T1000 (cell line): Measurements from ENCODE around the gene GINS3.

Source experiments
- DNase-seq: peaks from one replicate; lab custom pipeline; 2025; ENCODE audit warnings: mixed read lengths; lab: John Stamatoyannopoulos, UW

GINS3 gene

GRCh38 chr16:58392215-58393137 lies at the start of gene GINS3:
Gene GINS3, plus strand, starts transcription at chr16:58392471. Its CDS starts 131 bp downstream, at chr16:58392602.
- peak; percentile 67 for DNase-seq

- no peak for DNase-seq
These were observed 48.7 kb upstream of the GINS3 start for GRCh38 chr16:58343562-58343961.

GRCh38 chr16:58345574-58346354 lies 46.5 kb upstream of the GINS3 start:
- no peak for DNase-seq

GRCh38 chr16:58346831-58347371 lies 45.4 kb upstream of the GINS3 start:
- DNase-seq, result no peak

- DNase-seq, result no peak
These were observed 43.3 kb upstream of the GINS3 start for GRCh38 chr16:58348986-58349385.

GRCh38 chr16:58352690-58353089 lies 39.6 kb upstream of the GINS3 start:
- no peak for DNase-seq

- no peak for DNase-seq
These were observed 32.1 kb upstream of the GINS3 start for GRCh38 chr16:58360041-58360634.

GRCh38 chr16:58361726-58362125 lies 30.5 kb upstream of the GINS3 start:
- no peak for DNase-seq

GRCh38 chr16:58363746-58364393 lies 28.4 kb upstream of the GINS3 start:
- DNase-seq, result no peak

- no peak for DNase-seq
These were observed 26.6 kb upstream of the GINS3 start for GRCh38 chr16:58365623-58366022.

GRCh38 chr16:58366247-58367031 lies 25.8 kb upstream of the GINS3 start:
- DNase-seq, result peak; percentile 15

- no peak for DNase-seq
These were observed 25.0 kb upstream of the GINS3 start for GRCh38 chr16:58367252-58367651.

GRCh38 chr16:58371841-58372240 lies 20.4 kb upstream of the GINS3 start:
- no peak for DNase-seq

- DNase-seq, result no peak
These were observed 16.9 kb upstream of the GINS3 start for GRCh38 chr16:58375386-58375785.

- no peak for DNase-seq
These were observed 14.3 kb upstream of the GINS3 start for GRCh38 chr16:58377932-58378331.

- DNase-seq, result no peak
These were observed 13.9 kb upstream of the GINS3 start for GRCh38 chr16:58378401-58378800.

- no peak for DNase-seq
These were observed 12.5 kb upstream of the GINS3 start for GRCh38 chr16:58379736-58380135.

GRCh38 chr16:58381661-58382060 lies 10.6 kb upstream of the GINS3 start:
- no peak for DNase-seq

GRCh38 chr16:58384437-58385055 lies 7.7 kb upstream of the GINS3 start:
- DNase-seq, result no peak

- no peak for DNase-seq
These were observed 7.0 kb upstream of the GINS3 start for GRCh38 chr16:58385218-58385773.
